Measurements from ENCODE around the gene SLC17A6.

Gene SLC17A6

DNA sequence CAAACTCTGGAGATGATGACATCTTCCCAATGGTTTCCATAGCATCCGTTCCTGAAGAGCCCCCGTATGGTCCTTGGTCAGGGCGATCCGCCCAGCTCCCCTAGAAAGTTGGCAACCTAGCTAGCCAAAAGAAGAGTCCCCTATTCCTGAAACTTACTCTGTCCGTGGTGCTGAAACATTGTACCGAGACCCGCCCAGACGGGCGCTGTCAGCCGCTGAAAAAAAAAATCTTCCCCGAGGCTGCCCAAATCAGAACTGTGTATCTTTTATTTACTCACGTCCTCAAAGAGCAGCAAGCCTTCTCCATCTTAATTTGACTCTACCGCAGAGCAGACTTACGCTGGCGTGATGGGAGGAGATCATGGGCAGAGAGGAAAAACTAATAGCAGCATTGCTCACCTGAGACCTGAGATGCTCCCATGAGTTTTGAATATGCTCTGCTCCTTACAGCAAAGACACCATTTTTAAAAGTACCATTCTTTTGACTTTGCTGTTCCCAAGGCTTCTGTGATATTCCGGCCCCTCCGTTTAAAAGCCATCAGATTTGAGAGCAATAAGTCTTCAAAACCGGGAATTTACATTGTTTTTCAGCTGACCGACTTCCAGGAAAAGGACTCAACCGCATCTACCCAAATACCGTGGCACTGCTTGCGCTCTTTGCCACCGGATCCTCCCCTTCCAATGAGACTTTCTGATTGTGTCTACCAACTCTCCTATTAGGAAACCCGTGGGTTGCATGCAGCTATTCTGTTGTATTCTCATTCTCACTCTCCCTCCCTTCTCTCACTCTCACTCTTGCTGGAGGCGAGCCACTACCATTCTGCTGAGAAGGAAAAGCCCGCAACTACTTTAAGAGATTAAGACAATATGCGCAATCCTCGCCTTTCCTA, at the start of gene SLC17A6:
Gene SLC17A6 (plus strand): TSS at position 786 of the 890 bp plus-strand sequence. CDS start 153 bp downstream, outside the sequence.
- DNase-seq: no peak

DNA sequence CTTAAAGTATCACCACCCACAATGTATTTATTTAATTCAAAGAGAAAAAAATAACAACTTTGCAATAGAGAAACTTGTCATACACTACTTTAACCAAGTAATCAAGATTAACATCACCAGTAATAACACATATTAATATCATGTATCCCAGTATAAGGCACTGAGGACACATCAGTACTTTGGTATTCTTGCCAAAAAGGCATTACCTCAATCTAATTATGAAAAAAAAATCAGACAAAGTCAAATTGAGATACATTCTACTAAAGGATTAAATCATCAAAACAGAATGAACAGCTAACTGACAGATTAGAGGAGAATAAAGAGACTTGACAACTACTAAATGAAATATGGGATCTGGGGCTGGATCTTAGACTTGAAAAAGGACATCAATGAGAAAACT, 35.8 kb upstream of the SLC17A6 start:
- DNase-seq: no peak

DNA sequence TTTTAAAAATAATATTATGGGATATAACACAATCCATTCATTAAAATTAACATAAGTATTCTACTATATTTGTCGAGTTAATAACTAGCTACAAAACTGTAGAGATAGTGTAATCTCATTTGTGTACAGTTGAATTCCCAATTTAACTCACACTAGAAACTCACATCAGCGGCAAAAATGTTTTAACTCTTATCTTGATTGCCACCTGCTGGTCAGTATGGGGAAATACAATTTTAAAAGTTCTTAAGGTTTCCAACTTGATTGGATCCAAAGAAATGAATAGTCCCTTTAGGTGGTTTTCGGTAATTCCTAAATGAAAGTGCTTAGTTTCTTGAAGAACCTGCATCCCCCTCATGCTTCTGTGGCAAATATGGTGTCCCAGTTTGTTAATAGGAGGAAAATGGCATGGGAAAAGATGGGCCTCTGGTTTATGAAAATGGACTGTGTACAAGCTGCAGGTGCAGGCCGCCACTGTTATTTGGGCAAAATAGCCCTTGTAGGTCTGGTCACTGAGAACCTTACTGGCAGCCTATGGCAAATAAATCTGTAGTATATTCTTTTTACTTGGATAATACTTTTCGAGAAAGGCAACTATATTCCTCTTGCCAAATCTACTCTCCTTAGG, 33.7 kb upstream of the SLC17A6 start:
- DNase-seq: peak; percentile 17

DNA sequence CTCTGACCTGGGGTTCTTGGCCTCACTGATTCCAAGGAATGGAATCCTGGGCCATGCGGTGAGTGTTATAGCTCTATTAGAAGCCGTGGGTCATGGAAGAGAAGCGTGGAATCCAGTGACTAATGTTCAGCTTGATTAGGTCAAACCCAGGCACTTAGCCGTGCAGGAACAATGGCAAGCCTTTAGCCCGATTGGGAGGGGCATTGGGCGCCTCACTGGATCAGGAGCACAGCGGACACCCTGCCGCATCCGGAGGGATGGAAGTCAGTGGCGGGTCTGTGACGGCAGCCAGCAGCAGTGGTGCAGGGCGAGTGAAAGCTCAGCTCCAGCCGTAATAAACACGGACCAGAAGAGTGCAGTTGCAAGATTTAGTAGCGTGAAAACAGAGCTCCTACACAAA, 20.5 kb upstream of the SLC17A6 start:
- DNase-seq: no peak

DNA sequence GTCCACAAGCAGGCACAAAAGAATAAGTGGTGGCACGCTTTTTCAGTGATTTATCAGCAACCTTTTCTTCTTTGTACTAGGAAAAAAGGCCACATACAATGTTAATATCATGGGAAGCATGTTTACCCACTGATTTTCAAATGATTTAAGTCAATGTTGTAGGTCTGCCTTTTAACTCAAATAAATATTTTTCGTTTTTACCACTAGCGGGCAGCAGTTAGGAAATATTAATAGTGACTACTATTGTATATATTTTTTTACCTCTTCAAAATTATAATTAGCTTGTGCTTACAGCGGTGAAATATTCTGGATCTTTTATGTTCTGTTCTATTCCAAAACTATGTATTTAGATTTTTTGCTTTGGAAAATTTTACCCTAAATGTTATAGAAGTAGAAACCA, 6.4 kb upstream of the SLC17A6 start:
- no peak for DNase-seq

DNA sequence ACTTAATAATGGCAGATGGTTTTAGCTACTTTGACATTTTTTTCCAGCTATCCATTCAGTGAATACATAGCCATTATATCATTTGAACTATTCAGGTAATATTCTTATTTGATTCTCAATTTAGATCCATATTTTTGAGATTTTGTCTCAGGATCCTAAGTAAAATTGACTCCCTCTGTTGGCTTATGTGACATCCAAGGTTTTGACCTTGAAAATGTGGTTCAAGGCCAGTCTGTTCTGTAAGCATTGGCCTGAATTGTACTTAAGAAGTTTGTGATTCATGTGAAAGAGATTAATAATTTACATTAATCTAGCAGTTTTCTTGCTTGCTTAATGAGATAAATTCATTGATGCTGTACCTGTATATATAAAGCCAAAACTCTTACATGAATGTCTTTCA, 1.6 kb upstream of the SLC17A6 start:
- no peak for DNase-seq

DNA sequence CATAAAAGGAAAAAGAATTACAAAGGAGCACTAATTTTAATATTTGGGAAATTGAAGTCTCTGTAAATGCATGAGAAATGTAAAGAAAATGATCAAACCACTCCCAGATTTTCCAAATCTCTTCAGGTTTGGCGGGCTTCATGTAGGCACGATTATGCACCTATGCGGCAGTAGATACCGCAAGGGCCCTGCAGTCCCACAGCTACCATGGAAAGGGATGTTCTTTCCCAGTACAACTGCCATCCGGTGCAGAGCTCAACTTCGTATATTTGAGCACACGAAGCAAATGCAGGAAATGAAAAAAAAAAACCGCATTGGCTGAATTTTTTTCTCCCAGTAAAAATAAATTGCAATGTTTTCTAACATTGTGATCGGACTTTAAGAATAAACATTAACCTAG, 1.4 kb downstream of the SLC17A6 start:
- no peak for DNase-seq

DNA sequence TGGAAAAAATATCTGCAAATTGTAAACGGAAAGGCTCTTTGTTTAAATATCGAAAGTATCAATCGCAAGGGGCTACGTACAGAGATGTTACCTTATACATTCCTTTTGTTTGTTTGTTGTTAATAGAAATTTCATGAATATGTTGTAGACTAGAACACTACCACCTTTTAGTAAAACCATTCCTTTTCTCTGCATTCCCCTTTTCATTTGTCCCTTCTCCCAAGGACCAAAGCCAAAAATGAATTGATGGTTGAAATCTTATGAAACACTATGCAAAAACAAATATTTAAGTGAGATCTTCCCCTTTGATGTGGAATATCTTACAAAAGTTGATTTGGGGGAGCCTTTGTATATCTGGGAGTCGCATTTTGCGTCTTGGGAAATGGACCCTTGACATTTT, 2.1 kb downstream of the SLC17A6 start:
- DNase-seq: no peak

DNA sequence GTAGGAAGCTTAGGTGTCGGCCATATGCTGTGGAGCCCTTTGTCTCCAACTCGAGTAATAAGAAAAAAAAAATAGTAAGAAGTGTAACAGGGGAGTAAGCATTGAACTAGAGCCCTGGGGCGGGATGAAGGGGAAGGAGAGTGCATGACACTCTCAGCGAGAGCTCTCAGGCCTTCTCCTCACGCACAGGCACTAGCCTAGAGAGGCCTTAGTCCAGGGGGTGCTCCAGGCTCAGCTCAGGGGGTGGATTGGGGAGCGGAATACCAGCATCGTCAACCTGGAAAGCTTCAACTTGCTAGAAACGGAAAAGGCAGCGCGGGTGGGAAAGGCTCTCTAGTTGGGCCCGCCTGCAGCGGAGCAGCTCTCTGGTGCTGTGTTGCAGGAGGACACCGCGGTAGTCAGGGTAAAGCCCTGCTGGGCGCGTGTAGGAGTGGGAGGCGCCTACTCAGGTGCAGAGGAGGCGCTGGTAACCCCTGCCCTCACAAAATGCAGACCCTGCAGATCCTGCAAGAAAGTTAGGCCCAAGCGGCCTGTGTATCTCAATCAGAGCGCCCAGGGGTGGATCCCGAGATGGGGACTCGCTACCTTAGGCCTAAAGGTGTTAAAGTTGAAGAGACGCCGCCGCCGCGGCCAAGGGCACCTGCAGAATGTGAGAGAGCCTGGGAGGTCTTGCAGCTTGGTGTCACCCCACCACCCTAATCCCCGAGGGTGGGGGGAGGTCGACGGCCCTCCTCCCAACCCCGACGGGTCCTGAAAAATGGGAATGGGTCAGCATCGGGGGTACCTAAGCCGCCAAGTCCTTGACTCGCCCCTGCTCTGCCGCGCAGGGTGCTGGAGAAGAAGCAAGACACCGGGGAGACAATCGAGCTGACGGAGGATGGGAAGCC, 2.8 kb downstream of the SLC17A6 start:
- DNase-seq: no peak

DNA sequence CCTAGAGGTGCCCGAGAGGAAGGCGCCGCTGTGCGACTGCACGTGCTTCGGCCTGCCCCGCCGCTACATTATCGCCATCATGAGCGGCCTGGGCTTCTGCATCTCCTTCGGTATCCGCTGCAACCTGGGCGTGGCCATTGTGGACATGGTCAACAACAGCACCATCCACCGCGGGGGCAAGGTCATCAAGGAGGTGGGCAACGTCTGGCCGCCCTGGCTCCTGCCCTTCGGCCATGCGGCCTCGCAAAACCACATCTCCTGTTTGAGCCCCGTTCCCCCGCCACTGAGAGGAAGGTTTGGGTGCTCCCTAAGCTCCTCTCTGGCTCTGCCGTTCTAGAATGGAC, 3.4 kb downstream of the SLC17A6 start:
- DNase-seq: no peak

DNA sequence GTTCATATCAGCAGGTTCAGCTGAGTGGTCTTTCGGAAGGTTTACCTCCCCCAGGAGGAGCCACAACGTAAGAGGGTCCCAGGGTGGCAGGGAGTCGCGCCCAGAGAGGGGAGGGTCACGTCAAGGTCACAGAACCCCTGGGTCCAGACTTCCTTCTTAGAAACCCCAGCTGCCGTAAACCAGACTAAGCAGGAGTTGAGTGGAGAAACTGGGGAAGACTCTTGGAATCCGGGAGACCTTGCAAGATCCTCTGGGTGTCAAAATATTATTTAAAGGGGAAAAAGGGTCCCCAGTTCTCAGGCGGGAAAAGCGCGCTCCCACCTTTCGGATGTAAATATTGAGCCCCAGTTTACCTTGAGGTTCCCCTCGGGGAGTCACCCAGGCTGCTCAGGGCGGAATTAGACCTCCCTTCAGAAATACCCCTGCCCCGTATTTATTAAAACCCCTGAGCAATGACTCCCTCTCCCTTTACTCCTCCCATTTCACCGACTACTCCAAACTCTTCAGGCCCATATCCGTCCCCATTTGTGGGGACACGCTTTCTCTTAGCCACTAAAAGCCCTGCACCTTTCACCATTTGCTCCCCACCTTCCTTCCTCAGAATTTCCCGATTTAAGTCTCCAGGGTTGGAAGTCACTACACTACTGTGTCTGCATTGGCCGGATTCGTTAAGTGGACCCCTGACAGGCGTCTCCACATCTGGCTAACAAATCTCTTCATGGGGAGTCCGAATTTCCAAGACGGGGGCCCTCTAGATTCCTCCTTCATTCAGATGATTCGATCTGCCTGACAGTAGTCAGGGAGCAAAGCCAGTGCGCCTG, 4.2 kb downstream of the SLC17A6 start:
- no peak for DNase-seq

DNA sequence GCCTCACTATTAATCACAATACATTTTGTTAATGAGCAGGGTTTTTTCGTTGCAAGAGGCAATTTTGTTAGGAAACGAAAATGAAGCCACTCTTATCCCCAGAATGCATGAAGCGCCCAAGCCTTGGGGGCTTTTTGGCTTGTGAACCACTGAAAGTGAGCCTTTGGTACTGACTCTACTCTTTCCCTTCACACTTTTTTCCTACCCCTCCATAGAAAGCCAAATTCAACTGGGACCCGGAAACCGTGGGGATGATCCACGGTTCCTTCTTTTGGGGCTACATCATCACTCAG, 4.8 kb downstream of the SLC17A6 start:
- DNase-seq: no peak

DNA sequence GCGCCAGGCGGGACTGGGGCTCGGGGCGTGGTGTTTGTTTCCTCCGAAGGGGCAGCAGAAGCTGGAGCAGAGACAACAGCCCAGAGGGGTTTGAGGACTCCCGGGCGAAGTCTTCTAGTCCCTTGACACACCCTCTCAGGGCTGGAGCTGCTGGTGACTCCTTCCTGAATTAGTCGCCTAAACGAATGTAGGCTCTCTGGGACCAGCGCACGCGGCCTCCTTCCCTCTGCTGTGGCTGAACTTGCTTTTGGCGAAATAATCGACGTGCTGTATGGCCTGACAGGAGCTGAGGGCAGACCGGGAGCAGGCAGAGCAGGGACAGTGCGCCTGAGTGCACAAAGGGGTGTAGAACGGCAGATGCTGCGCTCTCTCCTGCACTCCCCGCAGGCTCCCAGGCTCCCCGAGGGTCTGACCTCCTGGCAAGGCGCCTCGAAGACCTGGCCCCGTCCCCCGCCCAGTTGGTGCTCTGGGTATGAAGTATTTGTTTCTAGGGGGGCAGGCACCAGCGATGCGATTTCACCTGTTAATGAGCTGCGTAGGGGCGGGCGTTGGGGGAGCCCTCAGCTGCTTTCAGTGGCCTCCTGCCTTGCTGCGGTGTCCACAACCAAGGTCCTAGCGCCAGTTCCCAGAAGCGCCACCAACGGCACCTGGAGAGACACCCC, 5.3 kb downstream of the SLC17A6 start:
- DNase-seq: no peak

DNA sequence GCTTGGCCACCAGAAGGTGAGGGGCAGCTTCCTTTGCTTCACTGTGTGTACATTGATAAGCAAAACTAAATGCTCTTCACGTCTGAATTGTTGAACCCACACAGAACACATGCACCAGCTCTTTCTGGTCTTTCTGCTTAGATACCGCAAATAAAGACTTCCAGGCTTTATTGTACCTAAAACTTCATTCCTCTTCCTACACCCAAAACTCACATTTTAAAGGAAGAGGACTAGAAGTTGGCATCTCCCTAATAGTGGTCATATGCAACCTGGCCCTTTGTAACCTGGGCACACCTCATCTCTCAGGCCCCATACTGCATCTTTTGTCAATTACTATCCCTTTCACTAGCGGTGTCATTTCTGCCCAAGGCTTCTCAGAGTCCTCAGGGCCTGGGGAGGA, 5.9 kb downstream of the SLC17A6 start:
- DNase-seq: no peak

DNA sequence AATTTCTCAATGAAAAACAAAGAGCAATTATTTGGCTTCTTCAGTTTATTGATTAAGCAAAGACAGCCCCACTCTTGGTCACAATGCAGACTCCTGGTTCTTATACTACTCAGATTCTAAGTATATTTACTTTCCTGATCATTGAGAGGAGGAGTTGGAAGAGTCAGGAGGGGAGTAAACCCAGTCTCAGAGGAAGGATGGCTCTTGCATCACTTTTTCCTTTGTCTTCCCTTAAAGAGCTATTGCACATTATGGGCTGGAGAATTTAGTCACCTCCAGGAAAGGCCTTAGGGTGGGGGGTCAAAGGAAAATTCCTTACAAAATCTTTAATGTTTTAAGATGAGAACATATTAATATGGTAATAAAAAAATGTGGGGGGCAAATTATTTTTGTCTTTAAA, 8.1 kb downstream of the SLC17A6 start:
- DNase-seq: no peak

DNA sequence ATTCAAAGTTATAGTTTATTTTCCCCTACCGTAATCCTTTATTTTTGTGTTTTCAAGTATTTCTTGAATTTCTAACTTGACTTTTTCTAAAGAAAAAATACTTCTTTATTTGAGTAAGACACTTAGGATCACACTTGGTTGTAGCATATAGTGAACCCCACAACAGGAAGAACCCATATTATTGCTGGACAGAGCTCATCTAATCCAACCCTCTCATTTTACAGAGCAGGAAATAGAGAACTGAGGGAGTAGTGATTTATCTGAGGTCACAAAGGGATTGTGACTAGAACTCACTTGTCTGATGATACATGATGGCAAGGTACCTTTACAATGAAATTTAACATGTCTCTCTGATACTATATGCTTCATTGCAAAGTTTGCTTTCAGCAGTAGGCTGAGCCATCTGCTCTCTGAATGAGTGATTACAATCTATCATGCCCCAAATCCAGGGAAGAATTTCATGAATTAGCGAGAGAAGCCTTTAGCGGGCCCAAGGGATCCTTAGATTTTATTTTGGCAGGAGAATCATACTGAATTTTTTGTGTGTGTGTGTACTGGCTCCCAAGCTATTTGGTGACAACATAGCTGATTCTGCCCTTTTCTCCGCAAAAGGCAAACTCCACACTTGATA, 9.8 kb downstream of the SLC17A6 start:
- no peak for DNase-seq

DNA sequence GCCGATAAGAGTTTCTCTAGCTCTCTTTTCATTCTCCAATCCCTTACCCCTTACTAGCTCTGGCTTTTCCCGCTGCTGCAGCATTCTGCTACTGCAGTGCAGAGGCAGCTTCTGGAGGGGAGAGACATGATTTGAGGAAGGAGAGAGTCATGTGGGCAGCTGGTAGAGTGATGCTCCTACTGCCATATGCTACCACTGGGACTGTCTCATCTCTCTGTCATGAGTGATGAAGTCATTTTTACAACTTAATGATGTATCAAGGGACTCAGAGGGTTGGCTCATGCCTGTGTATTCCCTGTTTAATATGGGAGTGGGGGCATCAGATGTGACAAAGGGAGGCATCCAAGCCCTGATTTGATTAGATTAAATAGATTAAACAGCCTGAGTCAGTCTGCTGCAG, 11.3 kb downstream of the SLC17A6 start:
- DNase-seq: no peak

DNA sequence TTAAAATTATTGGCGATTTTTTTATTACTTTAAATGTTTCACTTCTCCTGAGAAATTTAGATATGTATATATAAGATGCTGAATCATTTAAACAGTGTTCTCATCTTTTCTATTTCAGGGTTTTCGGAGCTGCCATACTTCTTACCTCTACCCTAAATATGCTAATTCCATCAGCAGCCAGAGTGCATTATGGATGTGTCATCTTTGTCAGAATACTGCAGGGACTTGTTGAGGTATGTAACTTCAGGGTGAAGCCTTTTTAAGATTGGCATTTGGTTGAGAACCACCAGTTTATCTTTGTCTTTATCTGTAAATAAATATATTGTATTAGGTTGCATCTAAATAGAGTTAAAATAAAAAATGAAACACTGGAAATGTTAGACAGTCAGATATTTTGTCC, 21.1 kb downstream of the SLC17A6 start:
- no peak for DNase-seq

DNA sequence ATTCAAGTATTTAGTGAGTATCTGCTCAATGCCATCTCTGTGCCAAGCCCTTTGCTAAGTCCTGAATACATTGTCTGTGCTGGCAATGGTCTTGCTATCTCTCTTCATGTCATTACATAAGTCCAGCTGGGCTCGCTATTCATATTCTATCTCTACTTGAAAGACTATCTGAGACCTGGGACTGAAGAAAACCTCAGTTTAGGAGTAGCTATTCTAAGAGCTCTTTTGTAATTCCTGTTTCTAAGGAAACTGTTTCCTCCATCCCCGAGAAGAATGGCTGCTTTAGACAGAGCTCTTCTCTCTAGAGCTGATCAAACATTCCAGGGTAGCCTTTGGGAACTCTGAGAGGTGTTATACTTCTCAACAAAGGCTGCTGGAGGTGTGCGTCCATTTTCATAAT, 33.0 kb downstream of the SLC17A6 start:
- no peak for DNase-seq

DNA sequence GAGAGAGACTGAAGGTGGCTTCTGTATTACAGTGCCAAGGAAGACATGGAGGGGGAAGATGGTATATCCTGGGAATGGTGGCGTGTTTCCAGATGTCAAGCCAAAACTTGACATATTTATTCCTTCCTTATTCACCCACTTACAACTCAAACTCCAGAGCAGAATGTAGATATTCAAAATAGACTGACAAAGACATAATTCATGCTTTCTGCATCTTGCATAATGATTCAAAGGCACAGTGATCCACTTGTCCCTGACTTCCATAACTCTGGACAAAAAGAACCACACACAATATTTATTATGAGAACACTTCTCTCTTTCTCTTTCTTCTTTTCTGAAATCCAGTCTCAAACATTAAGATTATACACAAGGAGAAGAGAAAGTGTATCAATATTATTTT, 48.9 kb downstream of the SLC17A6 start:
- DNase-seq: no peak

DNA sequence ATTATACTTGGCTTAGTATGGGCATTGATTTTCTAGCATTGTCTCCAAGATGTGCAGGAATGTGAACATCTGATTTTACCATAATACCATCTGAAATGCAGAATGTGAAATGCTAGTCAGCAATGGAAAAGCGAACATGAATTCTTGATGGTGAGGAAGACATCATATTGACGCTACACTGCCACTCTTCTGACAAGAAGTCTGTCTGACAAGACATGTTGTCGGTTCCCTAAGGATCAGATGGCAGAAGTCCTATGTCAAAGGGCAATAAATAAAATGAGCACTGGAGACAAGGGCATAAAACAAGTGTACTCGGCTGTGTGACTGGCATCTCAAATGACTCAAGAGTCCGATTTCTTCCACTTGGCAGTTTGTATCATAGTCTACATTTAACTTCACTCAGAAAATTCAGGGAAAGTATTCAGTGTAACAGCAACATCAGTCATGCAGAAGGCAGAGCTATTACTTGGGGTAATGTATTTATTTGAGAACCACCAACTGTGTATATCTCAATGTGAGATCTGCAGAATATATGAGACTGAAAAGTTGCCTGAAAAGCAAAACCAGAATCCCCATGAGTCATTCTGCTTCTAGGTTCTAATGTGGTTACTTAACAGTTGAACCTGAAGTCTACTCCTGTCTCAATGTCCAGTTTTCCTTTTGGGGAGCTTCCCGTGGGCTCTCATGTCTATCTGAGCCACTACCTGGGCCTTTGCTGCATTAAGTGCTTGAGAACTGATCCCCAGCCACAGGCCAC, 51.5 kb downstream of the SLC17A6 start:
- no peak for DNase-seq

Measured in CD4-positive, alpha-beta T cell treated with Interleukin-21 for 1 hour (primary cell).